Karpas-422 (cell line): ENCODE data around the gene RSU1. TPM values are rescaled to one million over a fixed set of nuclear protein-coding genes. Genes with fewer than 3 reads are reported as not detected.

Experiments used
- DNase-seq: peaks from one replicate; pipeline ENCODE4 v3.0.0-alpha.2; 2015
- H2AFZ ChIP-seq: fragments of 200-600 bp; sonication (generic); 2 replicates; pipeline ENCODE4 v1.6.1; 2014; ENCODE audit warnings: antibody characterized with exemption, low read length, mixed read lengths
- H3K27ac ChIP-seq: fragments of 200-600 bp; sonication (generic); 2 replicates; pipeline ENCODE4 v1.5.1; 2014; ENCODE audit warnings: mild to moderate bottlenecking, low read length, moderate library complexity
- H3K27me3 ChIP-seq: fragments of 200-600 bp; sonication (generic); 2 replicates; pipeline ENCODE4 v1.6.1; 2014; ENCODE audit warnings: low read length, mixed read lengths
- H3K36me3 ChIP-seq: fragments of 200-600 bp; sonication (generic); 2 replicates; pipeline ENCODE4 v1.6.1; 2014; ENCODE audit warnings: low read length, mixed read lengths; ENCODE audit not compliant: insufficient read depth
- H3K4me1 ChIP-seq: fragments of 200-600 bp; sonication (generic); 2 replicates; pipeline ENCODE4 v1.6.1; 2014; ENCODE audit warnings: mild to moderate bottlenecking, low read length, mixed read lengths
- H3K4me2 ChIP-seq: fragments of 200-600 bp; sonication (generic); 2 replicates; pipeline ENCODE4 v1.6.1; 2014; ENCODE audit warnings: low read length, low read depth, mild to moderate bottlenecking; ENCODE audit not compliant: poor library complexity, severe bottlenecking
- H3K4me3 ChIP-seq: fragments of 200-600 bp; sonication (generic); 2 replicates; pipeline ENCODE4 v1.5.1; 2014; ENCODE audit warnings: mild to moderate bottlenecking, antibody characterized with exemption, low read length, mixed read lengths
- H3K79me2 ChIP-seq: fragments of 200-600 bp; sonication (generic); 2 replicates; pipeline ENCODE4 v1.6.1; 2014; ENCODE audit warnings: mild to moderate bottlenecking, low read length, mixed read lengths
- H3K9ac ChIP-seq: fragments of 200-600 bp; sonication (generic); 2 replicates; pipeline ENCODE4 v1.6.0; 2014; ENCODE audit warnings: low read length
- H3K9me2 ChIP-seq: fragments of 200-600 bp; sonication (generic), shearing (Covaris generic); replicated peaks from 2 replicates; pipeline ENCODE4 v1.6.0; 2014; ENCODE audit warnings: mild to moderate bottlenecking, low read length, moderate library complexity; ENCODE audit not compliant: insufficient read depth
- H3K9me3 ChIP-seq: fragments of 300-700, 200-600 bp; sonication (generic); 2 replicates; pipeline ENCODE4 v1.6.1; 2014; ENCODE audit warnings: low read length, mixed read lengths
- H4K20me1 ChIP-seq: fragments of 200-600 bp; sonication (generic); 2 replicates; pipeline ENCODE4 v1.6.1; 2014; ENCODE audit warnings: mild to moderate bottlenecking, antibody characterized with exemption, low read length, low read depth; ENCODE audit not compliant: insufficient read depth
- total RNA-seq: library from RNA; depleted of rRNA; stranded (reverse); fragments of >200 nt; shearing (Covaris generic); gene quantifications from 2 replicates; pipeline ENCODE4 v1.2.3, GENCODE V29; 2014; ENCODE audit warnings: low replicate concordance

Gene RSU1
- total RNA-seq, 1 experiment from 2014 or later: 83.9 TPM

DNA sequence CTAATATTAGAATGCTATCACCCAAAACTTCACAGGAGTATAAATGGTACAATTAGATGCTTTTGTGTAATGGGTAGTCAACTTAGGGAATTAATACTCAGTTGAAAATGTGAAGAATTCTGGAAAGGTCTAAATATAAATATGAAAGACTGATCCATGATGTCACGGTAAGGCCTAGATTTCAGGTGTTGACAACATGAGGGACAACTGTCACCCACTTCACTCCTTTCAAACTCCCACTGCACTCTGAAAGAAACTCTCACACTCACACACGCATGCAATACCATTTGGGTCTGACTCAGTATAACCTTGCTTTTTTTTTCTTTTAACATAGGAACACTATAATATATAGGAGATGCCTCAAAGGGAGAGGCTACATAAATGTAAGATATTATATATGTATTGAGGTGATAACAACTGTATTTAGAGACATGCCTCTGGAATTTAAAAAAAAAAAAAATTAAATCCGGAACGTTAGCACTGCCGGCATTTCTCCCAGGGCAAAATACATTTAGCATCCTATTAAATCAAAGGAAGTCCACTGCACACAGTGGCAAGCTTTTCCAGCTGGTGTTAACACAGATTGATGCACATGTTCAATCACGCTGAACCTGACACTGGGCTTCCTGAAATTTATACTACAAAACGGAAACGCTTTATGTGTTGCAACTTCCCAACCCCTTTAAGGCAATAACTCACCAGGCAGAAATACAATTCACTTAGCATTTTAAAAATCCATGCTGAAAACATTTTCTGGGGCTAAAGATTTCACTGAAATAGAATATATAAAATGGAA, 74.9 kb downstream of the RSU1 start:
- Histone ChIP-seq H3K9me3 (no peaks in the 10 kb centered on the region), H3K27me3 (no peaks in the 10 kb centered on the region), H3K4me1 (no peaks in the 10 kb centered on the region), H3K9me2 (no peaks in the 10 kb centered on the region), H3K36me3 (no peaks in the 10 kb centered on the region), H3K9ac (no peak overlapping the region), H4K20me1 (no peaks in the 10 kb centered on the region), H2AFZ (no peak overlapping the region), H3K4me3 (no peak overlapping the region), H3K4me2 (no peak overlapping the region), H3K79me2 (no peaks in the 10 kb centered on the region), H3K27ac (no peak overlapping the region)
- DNase-seq: no peak

DNA sequence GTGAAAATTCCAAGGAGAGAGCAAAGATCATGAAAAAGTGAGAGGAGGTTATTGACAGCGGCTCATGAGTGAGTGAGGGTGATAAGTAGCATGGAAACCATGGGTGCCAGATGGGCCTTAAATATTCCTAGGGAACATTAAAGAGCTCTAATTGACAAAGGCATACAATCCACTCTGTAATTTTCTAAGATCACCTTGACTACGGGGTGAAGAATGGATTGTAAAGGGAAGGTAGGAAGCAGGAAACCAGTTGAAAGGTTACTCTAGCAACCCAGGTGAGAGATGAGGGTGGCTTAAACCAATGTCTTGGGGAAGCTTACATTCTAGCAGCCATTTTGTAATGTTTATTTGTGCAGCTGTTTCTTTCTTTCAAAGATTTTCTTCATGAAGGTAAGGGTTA, 75.7 kb downstream of the RSU1 start:
- H3K4me3 ChIP-seq: no peak overlapping the region
- no peaks in the 10 kb centered on the region for H4K20me1 ChIP-seq
- H3K4me1 ChIP-seq: no peaks in the 10 kb centered on the region
- no peak overlapping the region for H2AFZ ChIP-seq
- H3K79me2 ChIP-seq: no peaks in the 10 kb centered on the region
- no peak overlapping the region for H3K9ac ChIP-seq
- no peaks in the 10 kb centered on the region for H3K27me3 ChIP-seq
- no peaks in the 10 kb centered on the region for H3K9me3 ChIP-seq
- DNase-seq: no peak
- no peak overlapping the region for H3K27ac ChIP-seq
- H3K4me2 ChIP-seq: no peak overlapping the region
- no peaks in the 10 kb centered on the region for H3K36me3 ChIP-seq
- no peaks in the 10 kb centered on the region for H3K9me2 ChIP-seq

DNA sequence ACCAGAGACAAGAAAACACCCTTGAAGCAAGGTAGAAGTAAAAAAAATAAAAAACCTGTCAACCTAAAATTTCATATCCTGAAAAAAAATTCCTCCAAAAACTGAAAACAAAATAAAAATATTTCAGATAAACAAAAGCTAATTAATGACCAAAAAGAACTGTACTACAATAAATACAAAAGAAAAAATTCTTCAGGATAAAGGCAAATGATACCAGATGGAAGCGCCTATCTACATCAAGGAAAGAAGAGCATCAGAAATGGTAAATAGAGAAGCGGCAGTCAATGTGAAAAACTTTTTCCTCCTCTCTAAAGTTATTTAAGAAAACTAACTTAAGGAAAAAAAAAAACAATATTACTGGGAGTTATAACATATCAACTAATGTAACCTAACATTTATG, 79.8 kb downstream of the RSU1 start:
- no peaks in the 10 kb centered on the region for H3K4me1 ChIP-seq
- H3K27ac ChIP-seq: no peak overlapping the region
- H3K4me3 ChIP-seq: no peak overlapping the region
- H3K9me2 ChIP-seq: no peaks in the 10 kb centered on the region
- H4K20me1 ChIP-seq: no peaks in the 10 kb centered on the region
- H3K4me2 ChIP-seq: no peak overlapping the region
- no peaks in the 10 kb centered on the region for H3K36me3 ChIP-seq
- H3K79me2 ChIP-seq: no peaks in the 10 kb centered on the region
- H3K27me3 ChIP-seq: no peaks in the 10 kb centered on the region
- no peaks in the 10 kb centered on the region for H3K9me3 ChIP-seq
- no peak overlapping the region for H2AFZ ChIP-seq
- no peak for DNase-seq
- H3K9ac ChIP-seq: no peak overlapping the region

GRCh38 chr10:16735671-16736070, 81.6 kb downstream of the RSU1 start:
- Histone ChIP-seq H3K4me3 (no peak overlapping the region), H4K20me1 (no peaks in the 10 kb centered on the region), H2AFZ (no peak overlapping the region), H3K4me1 (no peaks in the 10 kb centered on the region), H3K27ac (no peak overlapping the region), H3K36me3 (no peaks in the 10 kb centered on the region), H3K9ac (no peak overlapping the region), H3K4me2 (no peak overlapping the region), H3K9me2 (no peaks in the 10 kb centered on the region), H3K27me3 (no peaks in the 10 kb centered on the region), H3K9me3 (no peaks in the 10 kb centered on the region), H3K79me2 (no peaks in the 10 kb centered on the region)
- DNase-seq: no peak

DNA sequence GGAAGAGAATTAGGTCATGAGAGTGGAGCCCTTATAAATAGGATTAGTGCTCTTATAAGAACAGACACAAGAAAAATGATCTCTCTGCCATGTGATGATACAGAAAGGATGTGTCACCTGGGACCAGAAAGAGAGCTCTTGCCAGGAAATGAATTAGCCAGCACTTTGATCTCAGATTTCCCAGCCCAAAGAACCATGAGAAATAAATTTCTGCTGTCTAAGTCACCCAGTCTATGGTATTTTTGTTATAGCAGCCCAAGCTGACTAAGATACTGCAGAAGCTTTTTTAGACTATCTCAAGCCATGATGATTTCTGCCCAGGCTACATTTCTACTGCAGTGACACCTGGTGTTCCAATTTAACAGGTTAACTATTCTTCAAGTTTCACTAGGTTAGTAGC, 84.8 kb downstream of the RSU1 start:
- no peaks in the 10 kb centered on the region for H3K9me3 ChIP-seq
- no peaks in the 10 kb centered on the region for H3K9me2 ChIP-seq
- no peak overlapping the region for H2AFZ ChIP-seq
- no peaks in the 10 kb centered on the region for H3K4me1 ChIP-seq
- no peaks in the 10 kb centered on the region for H4K20me1 ChIP-seq
- no peaks in the 10 kb centered on the region for H3K79me2 ChIP-seq
- no peak overlapping the region for H3K4me3 ChIP-seq
- H3K27me3 ChIP-seq: no peaks in the 10 kb centered on the region
- no peak overlapping the region for H3K27ac ChIP-seq
- no peak overlapping the region for H3K9ac ChIP-seq
- H3K4me2 ChIP-seq: no peak overlapping the region
- no peaks in the 10 kb centered on the region for H3K36me3 ChIP-seq
- DNase-seq: no peak

GRCh38 chr10:16728266-16728665, 89.0 kb downstream of the RSU1 start:
- H3K9me3 ChIP-seq: no peaks in the 10 kb centered on the region
- no peaks in the 10 kb centered on the region for H3K4me1 ChIP-seq
- H3K4me2 ChIP-seq: no peak overlapping the region
- no peaks in the 10 kb centered on the region for H3K27me3 ChIP-seq
- H3K9me2 ChIP-seq: no peaks in the 10 kb centered on the region
- no peak overlapping the region for H2AFZ ChIP-seq
- H3K27ac ChIP-seq: no peak overlapping the region
- no peaks in the 10 kb centered on the region for H4K20me1 ChIP-seq
- no peak overlapping the region for H3K9ac ChIP-seq
- H3K4me3 ChIP-seq: no peak overlapping the region
- no peaks in the 10 kb centered on the region for H3K79me2 ChIP-seq
- H3K36me3 ChIP-seq: no peaks in the 10 kb centered on the region
- no peak for DNase-seq

DNA sequence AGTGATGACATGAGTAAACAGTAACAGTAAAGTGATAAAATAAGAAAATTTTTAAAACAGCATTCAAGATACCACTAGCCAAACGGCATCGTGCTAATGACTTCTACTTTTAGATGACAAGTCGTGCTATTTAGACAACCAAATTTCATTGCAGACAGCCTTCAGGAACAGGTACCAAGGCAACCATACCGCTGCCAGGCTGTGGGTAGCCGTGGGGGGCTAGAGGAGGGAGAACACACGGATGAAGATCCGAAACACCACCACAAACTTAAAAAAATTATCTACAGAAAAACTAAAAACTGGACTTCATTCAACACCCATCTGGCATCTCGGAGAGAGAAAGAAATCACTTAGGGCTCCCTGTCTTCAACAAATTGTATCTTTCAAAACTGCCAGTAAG, 89.6 kb downstream of the RSU1 start:
- no peak overlapping the region for H3K9ac ChIP-seq
- no peaks in the 10 kb centered on the region for H3K79me2 ChIP-seq

DNA sequence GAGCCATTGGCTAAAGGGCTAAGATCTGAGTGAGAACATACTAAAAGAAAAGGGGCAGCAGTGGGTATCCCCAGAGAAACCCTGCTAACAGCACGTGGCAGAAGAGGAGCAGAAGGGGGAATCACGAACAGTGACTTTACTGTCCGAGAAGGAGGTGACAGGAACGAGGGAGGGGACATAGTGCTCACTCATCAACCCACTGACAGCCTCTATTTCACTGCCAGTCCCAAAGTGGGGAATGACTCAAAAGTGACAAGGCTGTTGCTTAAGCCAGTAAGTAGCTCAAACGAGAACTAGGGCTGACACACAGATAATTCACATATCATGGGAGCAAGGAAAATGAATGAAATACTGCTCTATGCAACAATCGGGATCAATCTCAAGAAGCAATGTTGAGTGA, 92.7 kb downstream of the RSU1 start:
- DNase-seq: no peak
- no peaks in the 10 kb centered on the region for H3K9me2 ChIP-seq
- H3K36me3 ChIP-seq: no peaks in the 10 kb centered on the region
- H3K4me1 ChIP-seq: no peaks in the 10 kb centered on the region
- H3K4me3 ChIP-seq: no peak overlapping the region
- H3K4me2 ChIP-seq: no peak overlapping the region
- H3K9me3 ChIP-seq: no peaks in the 10 kb centered on the region
- H4K20me1 ChIP-seq: no peaks in the 10 kb centered on the region
- H3K27me3 ChIP-seq: no peaks in the 10 kb centered on the region
- H3K9ac ChIP-seq: no peak overlapping the region
- no peak overlapping the region for H2AFZ ChIP-seq
- no peaks in the 10 kb centered on the region for H3K79me2 ChIP-seq
- H3K27ac ChIP-seq: no peak overlapping the region

More for the DNA sequence above, 89.6 kb downstream of the RSU1 start:
- Histone ChIP-seq H3K4me1 (no peaks in the 10 kb centered on the region), H4K20me1 (no peaks in the 10 kb centered on the region), H2AFZ (no peak overlapping the region), H3K27ac (no peak overlapping the region), H3K27me3 (no peaks in the 10 kb centered on the region), H3K4me2 (no peak overlapping the region), H3K9me2 (no peaks in the 10 kb centered on the region), H3K4me3 (no peak overlapping the region), H3K9me3 (no peaks in the 10 kb centered on the region), H3K36me3 (no peaks in the 10 kb centered on the region)
- no peak for DNase-seq
